ENCODE results near the gene NTM. TPM values are rescaled to one million over a fixed set of nuclear protein-coding genes. Genes with fewer than 3 reads are reported as not detected.

NTM gene
- total and polyA plus RNA-seq, 2 experiments from 2014 or later: 25.9 to 49.0 TPM

- in situ Hi-C loops (cut with MboI): no loop called here
- Histone ChIP-seq H4K20me1 (ENCODE audit: insufficient read depth) (no peaks in the 10 kb centered on the region), H3F3A (ENCODE audit: insufficient read depth) (peaks cover 23% of the 10 kb centered on the region), H3K9me3 (ENCODE audit: low read depth) (no peaks in the 10 kb centered on the region), H3K4me1 (ENCODE audit: insufficient read depth) (peaks cover 33% of the 10 kb centered on the region), H3K27ac (no peak overlapping the region), H3K4me3 (no peak overlapping the region), H3K9ac (no peak overlapping the region), H3K9me2 (ENCODE audit: insufficient read depth) (no peaks in the 10 kb centered on the region), H3K27me3 (replicated peaks; ENCODE audit: insufficient read depth) (no peaks in the 10 kb centered on the region), H2AFZ (no peak overlapping the region), H3K36me3 (ENCODE audit: low read depth) (no peaks in the 10 kb centered on the region), H3K79me2 (ENCODE audit: insufficient read depth) (no peaks in the 10 kb centered on the region), H3K4me2 (ENCODE audit: unreplicated experiment) (no peak overlapping the region)
- no peak for TF ChIP-seq EZH2 (IDR thresholded peaks at IDR 0.05; ENCODE audit: insufficient read depth, poor library complexity, severe bottlenecking)
- TF ChIP-seq EZH2phosphoT487 (IDR thresholded peaks at IDR 0.05; ENCODE audit: insufficient read depth, low read depth): no peak
- WGBS, 2 experiments (ENCODE audit: low coverage in 1 of 2, low lambda C conversion rate in 2 of 2, missing lambda C conversion rate in 2 of 2): 95 to 99% methylated on average over 3 of the region's 3 CpGs
- DNase-seq: no peak
Observed at GRCh38 chr11:132116516-132116915, 746.1 kb downstream of the NTM start.

- 68 to 73% methylated on average over 6 of the region's 6 CpGs for WGBS, 2 experiments (ENCODE audit: low coverage in 1 of 2, low lambda C conversion rate in 2 of 2, missing lambda C conversion rate in 2 of 2)
- no peaks in the 10 kb centered on the region for H3K79me2 ChIP-seq (ENCODE audit: insufficient read depth)
- peaks cover 4% of the 10 kb centered on the region; the same call in 1 of the 2 replicates for H3F3A ChIP-seq (ENCODE audit: insufficient read depth)
- in situ Hi-C loops (cut with MboI): no loop called here
- H3K4me1 ChIP-seq (ENCODE audit: insufficient read depth): peaks cover 17% of the 10 kb centered on the region
- no peak overlapping the region for H3K9ac ChIP-seq
- H3K9me3 ChIP-seq (ENCODE audit: low read depth): no peaks in the 10 kb centered on the region
- H3K27ac ChIP-seq: no peak overlapping the region
- TF ChIP-seq EZH2phosphoT487 (IDR thresholded peaks at IDR 0.05; ENCODE audit: insufficient read depth, low read depth) (no peak), EZH2 (IDR thresholded peaks at IDR 0.05; ENCODE audit: insufficient read depth, poor library complexity, severe bottlenecking) (no peak)
- H3K4me2 ChIP-seq (ENCODE audit: unreplicated experiment): no peak overlapping the region
- no peaks in the 10 kb centered on the region for H3K36me3 ChIP-seq (ENCODE audit: low read depth)
- H3K9me2 ChIP-seq (ENCODE audit: insufficient read depth): no peaks in the 10 kb centered on the region
- no peak overlapping the region for H3K4me3 ChIP-seq
- DNase-seq: no peak
- H4K20me1 ChIP-seq (ENCODE audit: insufficient read depth): no peaks in the 10 kb centered on the region
- H3K27me3 ChIP-seq (replicated peaks; ENCODE audit: insufficient read depth): no peaks in the 10 kb centered on the region
- H2AFZ ChIP-seq: no peak overlapping the region
Observed at GRCh38 chr11:132118661-132119060, 748.2 kb downstream of the NTM start.

GRCh38 chr11:132119573-132119972 is 749.2 kb downstream of the NTM start:
- Histone ChIP-seq H3K79me2 (ENCODE audit: insufficient read depth) (no peaks in the 10 kb centered on the region), H2AFZ (no peak overlapping the region), H3K4me2 (ENCODE audit: unreplicated experiment) (no peak overlapping the region), H3F3A (ENCODE audit: insufficient read depth) (no peaks in the 10 kb centered on the region), H3K9me2 (ENCODE audit: insufficient read depth) (no peaks in the 10 kb centered on the region), H3K27me3 (replicated peaks; ENCODE audit: insufficient read depth) (no peaks in the 10 kb centered on the region), H3K4me3 (no peak overlapping the region), H3K27ac (no peak overlapping the region), H3K9me3 (ENCODE audit: low read depth) (no peaks in the 10 kb centered on the region), H3K4me1 (ENCODE audit: insufficient read depth) (peaks cover 14% of the 10 kb centered on the region), H3K36me3 (ENCODE audit: low read depth) (no peaks in the 10 kb centered on the region), H4K20me1 (ENCODE audit: insufficient read depth) (no peaks in the 10 kb centered on the region), H3K9ac (no peak overlapping the region)
- WGBS, 2 experiments (ENCODE audit: low coverage in 1 of 2, low lambda C conversion rate in 2 of 2, missing lambda C conversion rate in 2 of 2): 92 to 100% methylated on average over 4 of the region's 4 CpGs
- in situ Hi-C loops (cut with MboI): no loop called here
- DNase-seq: no peak
- TF ChIP-seq EZH2 (IDR thresholded peaks at IDR 0.05; ENCODE audit: insufficient read depth, poor library complexity, severe bottlenecking): no peak
- TF ChIP-seq EZH2phosphoT487 (IDR thresholded peaks at IDR 0.05; ENCODE audit: insufficient read depth, low read depth): no peak

- H3K79me2 ChIP-seq (ENCODE audit: insufficient read depth): 0 out of 2 replicates have a peak, but pooled peaks cover under 1% of the 10 kb centered on the region
- H2AFZ ChIP-seq: no peak overlapping the region
- 86 to 87% methylated on average over 4 of the region's 4 CpGs for WGBS, 2 experiments (ENCODE audit: low coverage in 1 of 2, low lambda C conversion rate in 2 of 2, missing lambda C conversion rate in 2 of 2)
- no peak for DNase-seq
- no peak overlapping the region for H3K9ac ChIP-seq
- in situ Hi-C loops (cut with MboI): loop anchor here (10.0 kb wide), 3 partner anchors 198 to 388 kb away; no protein-coding TSS in a partner anchor
- H3K9me2 ChIP-seq (ENCODE audit: insufficient read depth): no peaks in the 10 kb centered on the region
- no peak overlapping the region for H3K4me3 ChIP-seq
- no peak for TF ChIP-seq EZH2phosphoT487 (IDR thresholded peaks at IDR 0.05; ENCODE audit: insufficient read depth, low read depth)
- no peak for TF ChIP-seq EZH2 (IDR thresholded peaks at IDR 0.05; ENCODE audit: insufficient read depth, poor library complexity, severe bottlenecking)
- H3K27me3 ChIP-seq (replicated peaks; ENCODE audit: insufficient read depth): no peaks in the 10 kb centered on the region
- H3K4me2 ChIP-seq (ENCODE audit: unreplicated experiment): no peak overlapping the region
- peaks cover 15% of the 10 kb centered on the region for H3F3A ChIP-seq (ENCODE audit: insufficient read depth)
- no peaks in the 10 kb centered on the region for H4K20me1 ChIP-seq (ENCODE audit: insufficient read depth)
- peaks cover 17% of the 10 kb centered on the region for H3K4me1 ChIP-seq (ENCODE audit: insufficient read depth)
- no peaks in the 10 kb centered on the region for H3K9me3 ChIP-seq (ENCODE audit: low read depth)
- H3K27ac ChIP-seq: no peak overlapping the region
- no peaks in the 10 kb centered on the region for H3K36me3 ChIP-seq (ENCODE audit: low read depth)
Observed at GRCh38 chr11:132122735-132123134, 752.3 kb downstream of the NTM start.

- in situ Hi-C loops (cut with MboI): loop anchor here (10.0 kb wide), 3 partner anchors 199 to 389 kb away; no protein-coding TSS in a partner anchor
- H3K36me3 ChIP-seq (ENCODE audit: low read depth): no peaks in the 10 kb centered on the region
- H3K9me2 ChIP-seq (ENCODE audit: insufficient read depth): no peaks in the 10 kb centered on the region
- H3K4me3 ChIP-seq: no peak overlapping the region
- 0 out of 2 replicates have a peak, but pooled peaks cover 3% of the 10 kb centered on the region for H3K79me2 ChIP-seq (ENCODE audit: insufficient read depth)
- H2AFZ ChIP-seq: no peak overlapping the region
- peaks cover 17% of the 10 kb centered on the region for H3K4me1 ChIP-seq (ENCODE audit: insufficient read depth)
- no peak for DNase-seq
- no peak overlapping the region for H3K27ac ChIP-seq
- no peaks in the 10 kb centered on the region for H4K20me1 ChIP-seq (ENCODE audit: insufficient read depth)
- 92 to 93% methylated on average over 10 of the region's 10 CpGs for WGBS, 2 experiments (ENCODE audit: low coverage in 1 of 2, low lambda C conversion rate in 2 of 2, missing lambda C conversion rate in 2 of 2)
- no peaks in the 10 kb centered on the region for H3K27me3 ChIP-seq (replicated peaks; ENCODE audit: insufficient read depth)
- no peak overlapping the region for H3K4me2 ChIP-seq (ENCODE audit: unreplicated experiment)
- H3K9me3 ChIP-seq (ENCODE audit: low read depth): no peaks in the 10 kb centered on the region
- H3F3A ChIP-seq (ENCODE audit: insufficient read depth): peaks cover 17% of the 10 kb centered on the region
- H3K9ac ChIP-seq: no peak overlapping the region
- TF ChIP-seq EZH2 (IDR thresholded peaks at IDR 0.05; ENCODE audit: insufficient read depth, poor library complexity, severe bottlenecking) (no peak), EZH2phosphoT487 (IDR thresholded peaks at IDR 0.05; ENCODE audit: insufficient read depth, low read depth) (no peak)
Observed at GRCh38 chr11:132123449-132123848, 753.0 kb downstream of the NTM start.

All from GM23248 (cell line).